ENCODE results near the gene USF3. TPM values are rescaled to one million over a fixed set of nuclear protein-coding genes. Genes with fewer than 3 reads are reported as not detected.

Gene USF3
- total and polyA plus RNA-seq, 2 donors (not counting 1 experiment from before 2014, with no cell fraction given) = 9.8 to 38.9 TPM

DNA sequence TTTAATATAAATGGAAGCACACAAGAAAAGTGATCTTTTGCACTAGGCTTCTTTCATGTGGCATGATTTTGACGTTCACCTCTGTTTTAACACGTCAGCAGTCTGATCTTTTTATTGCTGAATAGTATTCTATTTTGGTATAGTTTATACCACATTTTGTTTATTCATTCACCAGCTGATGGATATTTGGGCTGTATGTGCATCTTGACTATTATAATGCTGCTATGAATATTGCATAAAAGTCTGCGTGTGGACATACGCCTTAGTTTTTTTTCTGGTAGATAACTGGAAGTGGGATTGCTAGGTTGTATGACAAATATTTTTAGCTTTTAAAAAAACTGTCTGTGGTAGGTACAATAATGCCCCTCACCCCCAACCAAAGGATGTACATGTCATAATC is 35.3 kb upstream of the USF3 start:
- Histone ChIP-seq H3K4me3 (ENCODE audit: control extremely low read depth in 1 of 5, extremely low read depth in 1 of 5, insufficient read depth in 1 of 5, low read depth in 2 of 5, low read length in 4 of 5) (no peak overlapping the region), H3K36me3 (replicated peaks in 1 of 2; ENCODE audit: control extremely low read depth in 1 of 2, control insufficient read depth in 1 of 2, extremely low read depth in 1 of 2, insufficient read depth in 2 of 2, low read length in 1 of 2) (peaks cover 0 to 7% of the 10 kb centered on the region in 2 experiments), H3K79me2 (ENCODE audit: control insufficient read depth, insufficient read depth, low read length) (peaks cover 97% of the 10 kb centered on the region), H3K9ac (ENCODE audit: low read length) (no peak overlapping the region), H3K9me3 (ENCODE audit: control extremely low read depth in 1 of 3, control insufficient read depth in 2 of 3, insufficient read depth in 1 of 3, low read length in 2 of 3) (no peaks in the 10 kb centered on the region), H3K4me1 (ENCODE audit: control insufficient read depth in 2 of 2, insufficient read depth in 2 of 2, low read length in 2 of 2) (peaks cover 2 to 4% of the 10 kb centered on the region in 2 donors), H3K27me3 (replicated peaks in 1 of 4; ENCODE audit: control extremely low read depth in 1 of 4, control insufficient read depth in 3 of 4, insufficient read depth in 4 of 4, low read length in 3 of 4) (no peaks in the 10 kb centered on the region), H2AFZ (ENCODE audit: insufficient read depth, low read depth, low read length, poor library complexity, severe bottlenecking) (no peak overlapping the region), H3K4me2 (replicated peaks; ENCODE audit: low read depth, low read length, poor library complexity, severe bottlenecking) (no peak overlapping the region), H4K20me1 (ENCODE audit: control insufficient read depth, insufficient read depth, low read length, poor library complexity, severe bottlenecking) (peaks cover 35% of the 10 kb centered on the region), H3K27ac (ENCODE audit: low read length in 2 of 2) (no peak overlapping the region)
- H3K9me3 Mint-ChIP-seq (ENCODE audit: insufficient read depth) = no peaks in the 10 kb centered on the region
- peaks cover 22% of the 10 kb centered on the region for H3K4me1 Mint-ChIP-seq
- no peak overlapping the region for H3K27ac Mint-ChIP-seq
- no peaks in the 10 kb centered on the region for H3K27me3 Mint-ChIP-seq
- no CpG with 5 or more reads among the region's 4 CpGs for WGBS (ENCODE audit: insufficient coverage)
- ATAC-seq (ENCODE audit: low read depth) (no peak), DNase-seq (no peak)
- ChIA-PET POLR2A (no interaction called here), CTCF (interaction anchor here (0.8 to 1.4 kb wide), 2 partner anchors 13 to 181 kb away, joined by 5 read pairs; no protein-coding TSS in a partner anchor)
- intact Hi-C loops (cut with micrococcal nuclease) = loop anchor here (10.0 kb wide), 1 partner anchor 563 kb away; the partner anchor contains the start of gene TIGIT
- no peak overlapping the region for H3K4me3 Mint-ChIP-seq
- no peak for TF ChIP-seq EZH2 (IDR thresholded peaks at IDR 0.05; ENCODE audit: borderline replicate concordance, insufficient read depth, low read depth, low read length, poor library complexity, severe bottlenecking)
- TF ChIP-seq, protein P1, sequence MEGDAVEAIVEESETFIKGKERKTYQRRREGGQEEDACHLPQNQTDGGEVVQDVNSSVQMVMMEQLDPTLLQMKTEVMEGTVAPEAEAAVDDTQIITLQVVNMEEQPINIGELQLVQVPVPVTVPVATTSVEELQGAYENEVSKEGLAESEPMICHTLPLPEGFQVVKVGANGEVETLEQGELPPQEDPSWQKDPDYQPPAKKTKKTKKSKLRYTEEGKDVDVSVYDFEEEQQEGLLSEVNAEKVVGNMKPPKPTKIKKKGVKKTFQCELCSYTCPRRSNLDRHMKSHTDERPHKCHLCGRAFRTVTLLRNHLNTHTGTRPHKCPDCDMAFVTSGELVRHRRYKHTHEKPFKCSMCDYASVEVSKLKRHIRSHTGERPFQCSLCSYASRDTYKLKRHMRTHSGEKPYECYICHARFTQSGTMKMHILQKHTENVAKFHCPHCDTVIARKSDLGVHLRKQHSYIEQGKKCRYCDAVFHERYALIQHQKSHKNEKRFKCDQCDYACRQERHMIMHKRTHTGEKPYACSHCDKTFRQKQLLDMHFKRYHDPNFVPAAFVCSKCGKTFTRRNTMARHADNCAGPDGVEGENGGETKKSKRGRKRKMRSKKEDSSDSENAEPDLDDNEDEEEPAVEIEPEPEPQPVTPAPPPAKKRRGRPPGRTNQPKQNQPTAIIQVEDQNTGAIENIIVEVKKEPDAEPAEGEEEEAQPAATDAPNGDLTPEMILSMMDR (IDR thresholded peaks at IDR 0.05) = no peak

DNA sequence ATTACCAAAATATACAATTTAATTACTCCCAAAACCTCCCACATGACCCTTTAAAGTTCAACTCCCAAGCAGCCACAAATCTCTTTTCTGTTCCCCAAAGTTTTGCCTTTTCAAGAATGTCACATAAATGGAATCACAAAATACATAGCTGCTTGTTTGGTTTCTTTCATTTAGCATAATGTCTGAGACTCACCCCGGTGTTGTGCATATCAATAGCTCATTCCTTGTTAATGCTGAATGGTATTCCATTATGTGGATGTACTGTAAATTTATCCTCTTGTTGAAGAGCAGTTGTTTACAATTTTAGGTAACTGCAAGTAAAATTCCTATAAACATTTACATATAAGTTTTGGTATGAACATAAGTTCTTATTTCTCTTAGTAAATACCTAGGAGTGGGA is 34.1 kb upstream of the USF3 start:
- no CpG with 5 or more reads among the region's 1 CpG for WGBS (ENCODE audit: insufficient coverage)
- TF ChIP-seq EZH2 (IDR thresholded peaks at IDR 0.05; ENCODE audit: borderline replicate concordance, insufficient read depth, low read depth, low read length, poor library complexity, severe bottlenecking) = no peak
- TF ChIP-seq, protein P1 (IDR thresholded peaks at IDR 0.05) = no peak
- POLR2A ChIA-PET = no interaction called here
- ATAC-seq (ENCODE audit: low read depth) (no peak), DNase-seq (no peak)
- Histone ChIP-seq H3K36me3 (replicated peaks in 1 of 2; ENCODE audit: control extremely low read depth in 1 of 2, control insufficient read depth in 1 of 2, extremely low read depth in 1 of 2, insufficient read depth in 2 of 2, low read length in 1 of 2) (peaks cover 0 to 10% of the 10 kb centered on the region in 2 experiments), H3K79me2 (ENCODE audit: control insufficient read depth, insufficient read depth, low read length) (peaks cover 96% of the 10 kb centered on the region), H3K4me3 (ENCODE audit: control extremely low read depth in 1 of 5, extremely low read depth in 1 of 5, insufficient read depth in 1 of 5, low read depth in 2 of 5, low read length in 4 of 5) (no peak overlapping the region), H3K4me2 (replicated peaks; ENCODE audit: low read depth, low read length, poor library complexity, severe bottlenecking) (no peak overlapping the region), H3K27ac (ENCODE audit: low read length in 2 of 2) (no peak overlapping the region), H4K20me1 (ENCODE audit: control insufficient read depth, insufficient read depth, low read length, poor library complexity, severe bottlenecking) (peaks cover 28% of the 10 kb centered on the region), H2AFZ (ENCODE audit: insufficient read depth, low read depth, low read length, poor library complexity, severe bottlenecking) (no peak overlapping the region), H3K27me3 (replicated peaks in 1 of 4; ENCODE audit: control extremely low read depth in 1 of 4, control insufficient read depth in 3 of 4, insufficient read depth in 4 of 4, low read length in 3 of 4) (no peaks in the 10 kb centered on the region), H3K9me3 (ENCODE audit: control extremely low read depth in 1 of 3, control insufficient read depth in 2 of 3, insufficient read depth in 1 of 3, low read length in 2 of 3) (no peaks in the 10 kb centered on the region), H3K9ac (ENCODE audit: low read length) (no peak overlapping the region), H3K4me1 (ENCODE audit: control insufficient read depth in 2 of 2, insufficient read depth in 2 of 2, low read length in 2 of 2) (no peaks in the 10 kb centered on the region)
- H3K9me3 Mint-ChIP-seq (ENCODE audit: insufficient read depth) = no peaks in the 10 kb centered on the region
- no peak overlapping the region for H3K4me3 Mint-ChIP-seq
- H3K27me3 Mint-ChIP-seq = no peaks in the 10 kb centered on the region
- intact Hi-C loops (cut with micrococcal nuclease) = loop anchor here (10.0 kb wide), 1 partner anchor 564 kb away; the partner anchor contains the start of gene TIGIT
- H3K27ac Mint-ChIP-seq = no peak overlapping the region
- CTCF ChIA-PET = interaction anchor here (0.5 to 1.6 kb wide), 4 partner anchors 15 to 182 kb away, joined by 3 to 5 read pairs (median 4); partner anchors contain the start of genes GRAMD1C and NAA50
- peaks cover 20% of the 10 kb centered on the region for H3K4me1 Mint-ChIP-seq
